ENCODE results near the gene TLL2.

GRCh38 chr10:96448021-96448457 lies 65.7 kb downstream of the TLL2 start:
- TF ChIP-seq POLR2AphosphoS5 (IDR thresholded peaks at IDR 0.05) (no peak), CTCF (IDR thresholded peaks at IDR 0.05) (no peak)
